ENCODE data around the gene LRCH1. TPM values are rescaled to one million over a fixed set of nuclear protein-coding genes. Genes with fewer than 3 reads are reported as not detected.

Gene LRCH1
- total RNA-seq, 1 experiment from 2014 or later, result 11.8 TPM

- no peaks in the 10 kb centered on the region for H3K36me3 Mint-ChIP-seq
- peaks cover 23% of the 10 kb centered on the region for H3K4me1 Mint-ChIP-seq
- TF ChIP-seq ZBTB43 (CRISPR knock-in tag; IDR thresholded peaks at IDR 0.05) (no peak), ZNF416 (CRISPR knock-in tag; IDR thresholded peaks at IDR 0.05) (no peak), AFF4 (CRISPR knock-in tag; IDR thresholded peaks at IDR 0.05; ENCODE audit: borderline replicate concordance) (no peak), JUN (CRISPR knock-in tag; IDR thresholded peaks at IDR 0.05) (no peak), ERG (CRISPR knock-in tag; IDR thresholded peaks at IDR 0.05) (no peak), KAT7 (CRISPR knock-in tag; IDR thresholded peaks at IDR 0.05; ENCODE audit: borderline replicate concordance) (no peak), ZNF121 (CRISPR knock-in tag; IDR thresholded peaks at IDR 0.05) (no peak)
- H3K27ac Mint-ChIP-seq, result no peak overlapping the region
- POLR2A ChIA-PET, result no interaction called here
- no peaks in the 10 kb centered on the region for H3K27me3 Mint-ChIP-seq (ENCODE audit: low read depth)
- no peak for DNase-seq (ENCODE audit: low spot score)
- CTCF ChIA-PET, result interaction anchor here (0.6 kb wide), 1 partner anchor 313 kb away, joined by 4 read pairs; no protein-coding TSS in a partner anchor
- no peak for ATAC-seq
- H3K9me3 Mint-ChIP-seq, result no peaks in the 10 kb centered on the region
- H3K4me3 Mint-ChIP-seq, result no peak overlapping the region
Measured at GRCh38 chr13:46586751-46587514, 34.0 kb downstream of the LRCH1 start.

GRCh38 chr13:46587807-46588418 lies 34.9 kb downstream of the LRCH1 start:
- POLR2A ChIA-PET, result no interaction called here
- CTCF ChIA-PET, result no interaction called here
- DNase-seq (ENCODE audit: low spot score), result no peak
- no peaks in the 10 kb centered on the region for H3K36me3 Mint-ChIP-seq
- H3K27ac Mint-ChIP-seq, result no peak overlapping the region
- H3K4me1 Mint-ChIP-seq, result peaks cover 28% of the 10 kb centered on the region
- no peak for ATAC-seq
- no peak overlapping the region for H3K4me3 Mint-ChIP-seq
- no peaks in the 10 kb centered on the region for H3K9me3 Mint-ChIP-seq
- H3K27me3 Mint-ChIP-seq (ENCODE audit: low read depth), result no peaks in the 10 kb centered on the region
- TF ChIP-seq ZNF396 (CRISPR knock-in tag; IDR thresholded peaks at IDR 0.05; ENCODE audit: borderline replicate concordance) (no peak), AR (CRISPR knock-in tag; IDR thresholded peaks at IDR 0.05) (no peak), ATF3 (CRISPR knock-in tag; conservative IDR thresholded peaks at IDR 0.05) (no peak), NFATC4 (CRISPR knock-in tag; IDR thresholded peaks at IDR 0.05) (no peak), MLX (CRISPR knock-in tag; IDR thresholded peaks at IDR 0.05) (no peak), FOXK1 (CRISPR knock-in tag; IDR thresholded peaks at IDR 0.05) (no peak), JAZF1 (CRISPR knock-in tag; IDR thresholded peaks at IDR 0.05) (no peak), RORB (CRISPR knock-in tag; IDR thresholded peaks at IDR 0.05) (no peak), NR1H2 (CRISPR knock-in tag; IDR thresholded peaks at IDR 0.05) (no peak)
